GM12878 (cell line): Measurements from ENCODE around the gene MITD1. TPM values are rescaled to one million over a fixed set of nuclear protein-coding genes. Genes with fewer than 3 reads are reported as not detected.

Experiments used
- ATAC-seq: fragments of 200-7000 bp; cut with Tn5 transposase; 3 replicates; pipeline ENCODE4 v1.9.1; 2020; ENCODE audit warnings: mild to moderate bottlenecking, moderate library complexity
- BruUV-seq: library from RNA; stranded (reverse); fragments of 400-500 nt; replicated peaks from 2 replicates; lab custom pipeline; 2021; lab: Mats Ljungman, UMichigan
- CTCF ChIA-PET: fragments of 300-600 bp; sonication (Branson Sonifier 250); formaldehyde crosslinking; extraction: SDS; loops from one replicate; lab custom pipeline; 2021; ENCODE audit warnings: inconsistent platforms; lab: Yijun Ruan, JAX
- POLR2A ChIA-PET: fragments of 350-600 bp; formaldehyde crosslinking; extraction: SDS; loops from one replicate; lab custom pipeline; 2021; ENCODE audit warnings: inconsistent platforms; lab: Charles Lee
- RAD21 ChIA-PET: fragments of 300-600 bp; sonication (Branson Sonifier 250); formaldehyde crosslinking; loops from one replicate; lab custom pipeline; 2023; ENCODE audit warnings: antibody characterized with exemption; ENCODE audit not compliant: unreplicated experiment; lab: Charles Lee
- SMC1A ChIA-PET: fragments of 300-600 bp; sonication (Branson Sonifier 250); formaldehyde crosslinking; loops from one replicate; lab custom pipeline; 2023; ENCODE audit not compliant: unreplicated experiment, uncharacterized antibody; lab: Charles Lee
- DNase-seq: peaks from one replicate; pipeline ENCODE4 v3.0.0-alpha.2; 2011; ENCODE audit warnings: low read depth, low spot score
- FAIRE-seq: peaks from 3 replicates; lab custom pipeline; 2011; peaks lifted over from hg19 to GRCh38; lab: Jason Lieb, UNC
- H2AFZ ChIP-seq: 2 replicates; pipeline ENCODE4 v1.6.0; 2011; ENCODE audit warnings: low read depth, low read length, control low read depth; ENCODE audit not compliant: control insufficient read depth
- H3K27ac ChIP-seq: 2 replicates; pipeline ENCODE4 v1.5.1; 2011; ENCODE audit warnings: control low read depth; ENCODE audit not compliant: control insufficient read depth, insufficient read depth
- H3K27me3 ChIP-seq, 2 experiments: replicated peaks in 1 of 2; 2 replicates each; pipeline versions ENCODE4 v1.6.0 to v1.6.1; 2011; ENCODE audit warnings: low read length in 1 of 2; ENCODE audit not compliant: control insufficient read depth in 2 of 2, insufficient read depth in 2 of 2
- H3K36me3 ChIP-seq, 2 experiments: 2 replicates each; pipeline ENCODE4 v1.5.1; 2011; ENCODE audit warnings: low read length in 1 of 2; ENCODE audit not compliant: control insufficient read depth in 2 of 2, insufficient read depth in 2 of 2
- H3K4me1 ChIP-seq: 2 replicates; pipeline ENCODE4 v1.6.1; 2011; ENCODE audit warnings: mild to moderate bottlenecking, low read length, moderate library complexity, mixed read lengths; ENCODE audit not compliant: control insufficient read depth, insufficient read depth
- H3K4me2 ChIP-seq: 2 replicates; pipeline ENCODE4 v1.6.0; 2011; ENCODE audit warnings: control low read depth; ENCODE audit not compliant: control insufficient read depth, insufficient read depth
- H3K4me3 ChIP-seq: fragments of 200-600 bp; sonication (generic); 2 replicates; pipeline ENCODE4 v1.5.1; 2016
- H3K79me2 ChIP-seq: 2 replicates; pipeline ENCODE4 v1.6.0; 2011; ENCODE audit warnings: low read length; ENCODE audit not compliant: control insufficient read depth, insufficient read depth
- H3K9ac ChIP-seq: 2 replicates; pipeline ENCODE4 v1.8.0; 2011; ENCODE audit warnings: low read length, control low read depth, mixed read lengths; ENCODE audit not compliant: control insufficient read depth, insufficient read depth
- H3K9me3 ChIP-seq: replicated peaks from 3 replicates; pipeline ENCODE4 v1.5.1; 2011; ENCODE audit warnings: mild to moderate bottlenecking, low read length; ENCODE audit not compliant: control insufficient read depth, insufficient read depth
- H4K20me1 ChIP-seq: 2 replicates; pipeline ENCODE4 v1.6.0; 2011; ENCODE audit not compliant: control insufficient read depth, insufficient read depth
- BMI1 ChIP-seq: fragments of 450-650 bp; IDR thresholded peaks from 2 replicates; pipeline ENCODE4 v1.6.1; 2016; ENCODE audit warnings: mild to moderate bottlenecking, moderate library complexity, borderline replicate concordance
- EP300 ChIP-seq, 2 experiments: fragments of 150-350 bp in 1 of 2; IDR thresholded peaks; 2 replicates each; pipeline ENCODE4 v1.6.1; 2011 to 2012; ENCODE audit warnings: low read depth in 2 of 2, low read length in 2 of 2, borderline replicate concordance in 1 of 2, improper control_type of control experiment in 1 of 2, inconsistent platforms in 1 of 2; ENCODE audit not compliant: control insufficient read depth in 1 of 2
- FOXM1 ChIP-seq: IDR thresholded peaks from 2 replicates; pipeline ENCODE4 v1.6.1; 2012; ENCODE audit warnings: low read depth, mild to moderate bottlenecking, inconsistent platforms, low read length, moderate library complexity
- JUND ChIP-seq: IDR thresholded peaks from 2 replicates; pipeline ENCODE4 v1.6.1; 2012; ENCODE audit warnings: low read depth, mild to moderate bottlenecking, low read length, improper control_type of control experiment, moderate library complexity
- MTA3 ChIP-seq: IDR thresholded peaks from 2 replicates; pipeline ENCODE4 v1.6.1; 2012; ENCODE audit warnings: low read length, inconsistent platforms, borderline replicate concordance
- NFXL1 ChIP-seq: fragments of 450-650 bp; IDR thresholded peaks from 2 replicates; pipeline ENCODE4 v1.6.1; 2017; ENCODE audit warnings: antibody characterized with exemption, mild to moderate bottlenecking, borderline replicate concordance
- PBX3 ChIP-seq: IDR thresholded peaks from 2 replicates; pipeline ENCODE4 v1.6.1; 2011; ENCODE audit warnings: mild to moderate bottlenecking, low read depth, low read length, moderate library complexity; ENCODE audit not compliant: insufficient replicate concordance
- RB1 ChIP-seq: fragments of 450-650 bp; formaldehyde crosslinking; IDR thresholded peaks from 2 replicates; pipeline ENCODE4 v1.6.1; 2017; ENCODE audit warnings: mild to moderate bottlenecking, borderline replicate concordance
- SPI1 ChIP-seq: IDR thresholded peaks from 2 replicates; pipeline ENCODE4 v1.6.1; 2011; ENCODE audit warnings: low read depth, mild to moderate bottlenecking, low read length, moderate library complexity, borderline replicate concordance; ENCODE audit not compliant: insufficient read depth
- STAT3 ChIP-seq: IDR thresholded peaks from 2 replicates; pipeline ENCODE4 v1.6.1; 2011; ENCODE audit warnings: low read depth, low read length, improper control_type of control experiment
- TBL1XR1 ChIP-seq: IDR thresholded peaks from 2 replicates; pipeline ENCODE4 v1.6.1; 2012; ENCODE audit warnings: low read depth, low read length, improper control_type of control experiment
- TCF7 ChIP-seq: IDR thresholded peaks from 2 replicates; pipeline ENCODE4 v1.6.1; 2014; ENCODE audit warnings: antibody characterized with exemption, borderline replicate concordance
- YY1 ChIP-seq: IDR thresholded peaks from 2 replicates; pipeline ENCODE4 v1.6.1; 2011; ENCODE audit warnings: low read depth, mild to moderate bottlenecking, low read length
- WGBS: methylation state at CpG from one replicate; pipeline ENCODE4 v1.1.6; 2016; ENCODE audit warnings: low lambda C conversion rate; ENCODE audit not compliant: insufficient replicate concordance, insufficient coverage; ENCODE audit errors: missing lambda C conversion rate; 5-methylcytosine and 5-hydroxymethylcytosine counted together
- in situ Hi-C: fragments of 300-500 bp; cut with MboI; formaldehyde crosslinking; loops from 9 replicates; pipeline ENCODE4 v1.14.3; 2018; ENCODE audit warnings: mixed read lengths
- intact Hi-C: fragments of 100-400 bp; cut with micrococcal nuclease; formaldehyde crosslinking; loops from one replicate; pipeline ENCODE4 v1.14.2; 2022; ENCODE audit not compliant: unreplicated experiment
- polyA plus RNA-seq, 11 experiments: library from polyadenylated mRNA; depleted of rRNA in 4 of 11; unstranded in 6 of 11; stranded (reverse) in 5 of 11; fragments of >200 nt; fragmentation: Nextera tagmentation in 4 of 11; fragmentation: Illumina TruSeq in 1 of 11; extraction: Ambion mirVana in 4 of 11; extraction: Trizol in 1 of 11; gene quantifications; 1 replicate in 1 of 11; 2 replicates in 10 of 11; pipeline versions ENCODE4 v1.2.1 to v1.2.3, GENCODE V29; 2011 to 2016; ENCODE audit warnings: inconsistent platforms in 2 of 11, missing spikeins in 2 of 11, low read depth in 1 of 11
- total RNA-seq, 4 experiments: library from RNA; depleted of rRNA in 3 of 4; stranded (reverse); fragments of >200 nt in 3 of 4; fragmentation: Illumina TruSeq in 1 of 4; extraction: Trizol in 1 of 4; gene quantifications; 2 replicates each; pipeline versions ENCODE4 v1.2.1 to v1.2.3, GENCODE V29; 2013 to 2021
- TF ChIP-seq, protein P1 (sequence below): fragments of 450-650 bp; IDR thresholded peaks from 2 replicates; pipeline ENCODE4 v1.6.1; 2017; ENCODE audit warnings: mild to moderate bottlenecking, moderate library complexity
- TF ChIP-seq, protein P2 (sequence below): fragments of 450-650 bp; IDR thresholded peaks from 2 replicates; pipeline ENCODE4 v1.6.1; 2018; ENCODE audit warnings: borderline replicate concordance, mild to moderate bottlenecking; ENCODE audit not compliant: partially characterized antibody
- TF ChIP-seq, protein P3 (sequence below): IDR thresholded peaks from 2 replicates; pipeline ENCODE4 v1.6.1; 2012; ENCODE audit warnings: low read depth, low read length, improper control_type of control experiment

MITD1 gene
- total and polyA plus RNA-seq, 10 of the 15 experiments (the other 5 are each of a cell fraction or from before 2014, with no cell fraction given) = 33.0 to 116 (median 63.5) TPM

DNA sequence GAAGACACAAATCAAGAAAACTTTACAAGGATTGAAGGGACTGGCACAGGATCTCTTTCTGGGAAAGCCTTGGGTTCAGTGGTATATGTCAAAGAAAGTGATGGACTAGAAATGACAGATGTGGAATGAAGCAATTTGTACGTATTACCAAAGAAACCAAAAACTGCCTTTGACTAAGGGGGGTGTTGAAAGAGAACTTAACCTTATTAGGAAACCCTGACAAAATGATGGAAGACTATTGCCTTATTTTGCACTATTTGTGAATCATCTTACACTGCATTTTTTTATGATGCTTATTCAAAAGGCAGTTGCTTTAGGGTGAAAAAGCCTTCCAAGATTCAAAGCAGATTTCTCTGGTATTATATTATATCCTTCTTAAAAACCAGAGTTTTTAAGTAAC lies 30.2 kb downstream of the MITD1 start:
- no peak overlapping the region for H2AFZ ChIP-seq
- no peaks in the 10 kb centered on the region for H3K9me3 ChIP-seq
- H3K4me2 ChIP-seq = no peak overlapping the region
- ChIA-PET POLR2A (no interaction called here), SMC1A (no interaction called here), CTCF (no interaction called here), RAD21 (no interaction called here)
- FAIRE-seq (no peak), DNase-seq (no peak), ATAC-seq (no peak)
- intact Hi-C loops (loop anchor here (10.0 kb wide), 1 partner anchor 506 kb away; no protein-coding TSS in a partner anchor), in situ Hi-C loops (no loop called here)
- WGBS = 95% methylated on average over 1 of the region's 1 CpG
- no peak overlapping the region for H3K27ac ChIP-seq
- no peaks in the 10 kb centered on the region for H3K4me1 ChIP-seq
- no peaks in the 10 kb centered on the region for H3K27me3 ChIP-seq
- no peaks in the 10 kb centered on the region for H3K36me3 ChIP-seq
- H4K20me1 ChIP-seq = no peaks in the 10 kb centered on the region
- no peak overlapping the region for H3K4me3 ChIP-seq
- BruUV-seq = no TSS peak
- H3K79me2 ChIP-seq = peaks cover 7% of the 10 kb centered on the region
- H3K9ac ChIP-seq = no peak overlapping the region
- TF ChIP-seq EP300 (IDR thresholded peaks at IDR 0.05; ENCODE audit: borderline replicate concordance in 1 of 2, control insufficient read depth in 1 of 2, low read depth in 2 of 2, low read length in 2 of 2) (no peak), MTA3 (no peak), FOXM1 (no peak), SPI1 (no peak), PBX3 (no peak), STAT3 (no peak), TBL1XR1 (no peak), JUND (no peak), YY1 (no peak), BMI1 (no peak), RB1 (no peak), TCF7 (no peak), NFXL1 (no peak)
- TF ChIP-seq, protein P1, sequence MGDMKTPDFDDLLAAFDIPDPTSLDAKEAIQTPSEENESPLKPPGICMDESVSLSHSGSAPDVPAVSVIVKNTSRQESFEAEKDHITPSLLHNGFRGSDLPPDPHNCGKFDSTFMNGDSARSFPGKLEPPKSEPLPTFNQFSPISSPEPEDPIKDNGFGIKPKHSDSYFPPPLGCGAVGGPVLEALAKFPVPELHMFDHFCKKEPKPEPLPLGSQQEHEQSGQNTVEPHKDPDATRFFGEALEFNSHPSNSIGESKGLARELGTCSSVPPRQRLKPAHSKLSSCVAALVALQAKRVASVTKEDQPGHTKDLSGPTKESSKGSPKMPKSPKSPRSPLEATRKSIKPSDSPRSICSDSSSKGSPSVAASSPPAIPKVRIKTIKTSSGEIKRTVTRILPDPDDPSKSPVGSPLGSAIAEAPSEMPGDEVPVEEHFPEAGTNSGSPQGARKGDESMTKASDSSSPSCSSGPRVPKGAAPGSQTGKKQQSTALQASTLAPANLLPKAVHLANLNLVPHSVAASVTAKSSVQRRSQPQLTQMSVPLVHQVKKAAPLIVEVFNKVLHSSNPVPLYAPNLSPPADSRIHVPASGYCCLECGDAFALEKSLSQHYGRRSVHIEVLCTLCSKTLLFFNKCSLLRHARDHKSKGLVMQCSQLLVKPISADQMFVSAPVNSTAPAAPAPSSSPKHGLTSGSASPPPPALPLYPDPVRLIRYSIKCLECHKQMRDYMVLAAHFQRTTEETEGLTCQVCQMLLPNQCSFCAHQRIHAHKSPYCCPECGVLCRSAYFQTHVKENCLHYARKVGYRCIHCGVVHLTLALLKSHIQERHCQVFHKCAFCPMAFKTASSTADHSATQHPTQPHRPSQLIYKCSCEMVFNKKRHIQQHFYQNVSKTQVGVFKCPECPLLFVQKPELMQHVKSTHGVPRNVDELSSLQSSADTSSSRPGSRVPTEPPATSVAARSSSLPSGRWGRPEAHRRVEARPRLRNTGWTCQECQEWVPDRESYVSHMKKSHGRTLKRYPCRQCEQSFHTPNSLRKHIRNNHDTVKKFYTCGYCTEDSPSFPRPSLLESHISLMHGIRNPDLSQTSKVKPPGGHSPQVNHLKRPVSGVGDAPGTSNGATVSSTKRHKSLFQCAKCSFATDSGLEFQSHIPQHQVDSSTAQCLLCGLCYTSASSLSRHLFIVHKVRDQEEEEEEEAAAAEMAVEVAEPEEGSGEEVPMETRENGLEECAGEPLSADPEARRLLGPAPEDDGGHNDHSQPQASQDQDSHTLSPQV = no peak
- TF ChIP-seq, protein P2, sequence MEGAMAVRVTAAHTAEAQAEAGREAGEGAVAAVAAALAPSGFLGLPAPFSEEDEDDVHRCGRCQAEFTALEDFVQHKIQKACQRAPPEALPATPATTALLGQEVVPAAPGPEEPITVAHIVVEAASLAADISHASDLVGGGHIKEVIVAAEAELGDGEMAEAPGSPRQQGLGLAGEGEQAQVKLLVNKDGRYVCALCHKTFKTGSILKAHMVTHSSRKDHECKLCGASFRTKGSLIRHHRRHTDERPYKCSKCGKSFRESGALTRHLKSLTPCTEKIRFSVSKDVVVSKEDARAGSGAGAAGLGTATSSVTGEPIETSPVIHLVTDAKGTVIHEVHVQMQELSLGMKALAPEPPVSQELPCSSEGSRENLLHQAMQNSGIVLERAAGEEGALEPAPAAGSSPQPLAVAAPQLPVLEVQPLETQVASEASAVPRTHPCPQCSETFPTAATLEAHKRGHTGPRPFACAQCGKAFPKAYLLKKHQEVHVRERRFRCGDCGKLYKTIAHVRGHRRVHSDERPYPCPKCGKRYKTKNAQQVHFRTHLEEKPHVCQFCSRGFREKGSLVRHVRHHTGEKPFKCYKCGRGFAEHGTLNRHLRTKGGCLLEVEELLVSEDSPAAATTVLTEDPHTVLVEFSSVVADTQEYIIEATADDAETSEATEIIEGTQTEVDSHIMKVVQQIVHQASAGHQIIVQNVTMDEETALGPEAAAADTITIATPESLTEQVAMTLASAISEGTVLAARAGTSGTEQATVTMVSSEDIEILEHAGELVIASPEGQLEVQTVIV = no peak
- TF ChIP-seq, protein P3, sequence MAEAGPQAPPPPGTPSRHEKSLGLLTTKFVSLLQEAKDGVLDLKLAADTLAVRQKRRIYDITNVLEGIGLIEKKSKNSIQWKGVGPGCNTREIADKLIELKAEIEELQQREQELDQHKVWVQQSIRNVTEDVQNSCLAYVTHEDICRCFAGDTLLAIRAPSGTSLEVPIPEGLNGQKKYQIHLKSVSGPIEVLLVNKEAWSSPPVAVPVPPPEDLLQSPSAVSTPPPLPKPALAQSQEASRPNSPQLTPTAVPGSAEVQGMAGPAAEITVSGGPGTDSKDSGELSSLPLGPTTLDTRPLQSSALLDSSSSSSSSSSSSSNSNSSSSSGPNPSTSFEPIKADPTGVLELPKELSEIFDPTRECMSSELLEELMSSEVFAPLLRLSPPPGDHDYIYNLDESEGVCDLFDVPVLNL = no peak
